Breast epithelium (tissue), 4 donors: ENCODE measurements around the gene CD2BP2. TPM values are rescaled to one million over a fixed set of nuclear protein-coding genes. Genes with fewer than 3 reads are reported as not detected.

Experiments used
- DNase-seq, 2 donors: peaks; one replicate each; pipeline ENCODE4 v3.0.0-alpha.2; 2019; ENCODE audit warnings: low spot score in 2 of 2
- H3K27ac ChIP-seq, 2 donors: fragments of 200-600 bp; sonication (generic) in 1 of 2; one replicate each; pipeline ENCODE4 v1.5.1; 2016 to 2019; ENCODE audit warnings: mild to moderate bottlenecking in 1 of 2
- H3K27me3 ChIP-seq, 2 donors: fragments of 200-600 bp; sonication (generic) in 1 of 2; one replicate each; pipeline versions ENCODE4 v1.5.1 to v1.6.0; 2017 to 2019; ENCODE audit warnings: control low read depth in 1 of 2, mild to moderate bottlenecking in 1 of 2
- H3K36me3 ChIP-seq: fragments of 200-600 bp; one replicate; pipeline ENCODE4 v1.5.1; 2019
- H3K4me1 ChIP-seq, 2 donors: fragments of 200-600 bp; sonication (generic); one replicate each; pipeline ENCODE4 v1.5.1; 2016 to 2019; ENCODE audit warnings: control low read depth in 1 of 2
- H3K4me3 ChIP-seq, 3 donors: fragments of 200-600 bp; sonication (generic); 1 replicate in 2 of 3; 2 replicates in 1 of 3; pipeline ENCODE4 v1.5.1; 2016 to 2019; ENCODE audit warnings: mild to moderate bottlenecking in 3 of 3, moderate library complexity in 2 of 3
- H3K9me3 ChIP-seq, 2 donors: fragments of 200-600 bp; sonication (generic) in 1 of 2; one replicate each; pipeline ENCODE4 v1.5.1; 2016 to 2019; ENCODE audit warnings: control low read depth in 1 of 2
- POLR2A ChIP-seq: fragments of 450-650 bp; IDR thresholded peaks from one replicate; pipeline ENCODE4 v1.6.1; 2016; ENCODE audit warnings: antibody characterized with exemption, mild to moderate bottlenecking, moderate library complexity
- POLR2AphosphoS5 ChIP-seq, 3 donors: sonication (generic); formaldehyde crosslinking; IDR thresholded peaks; one replicate each; pipeline ENCODE4 v1.6.1; 2017; ENCODE audit warnings: antibody characterized with exemption in 3 of 3
- intact Hi-C: fragments of 100-400 bp; cut with DNase I; formaldehyde crosslinking; loops from one replicate; pipeline ENCODE4 v1.15.1; 2023; ENCODE audit warnings: low total_unique reads
- total RNA-seq, 3 donors: library from RNA; depleted of rRNA; stranded (reverse); fragments of >200 nt; gene quantifications; one replicate each; pipeline ENCODE4 v1.1.0, GENCODE V29; 2016
- TF ChIP-seq, protein P1 (sequence below), 3 donors: fragments of 450-650 bp; IDR thresholded peaks; one replicate each; pipeline ENCODE4 v1.5.1; 2016 to 2017; ENCODE audit warnings: antibody characterized with exemption in 3 of 3, mild to moderate bottlenecking in 3 of 3, moderate library complexity in 3 of 3

The CD2BP2 gene
- total RNA-seq, 3 donors from 2014 or later, result 26.2 to 47.2 (median 38.3) TPM

- peaks cover 4% of the 10 kb centered on the region for H3K36me3 ChIP-seq
- intact Hi-C loops, result no loop called here
- H3K4me3 ChIP-seq, result no peak overlapping the region
- no peaks in the 10 kb centered on the region for H3K9me3 ChIP-seq
- TF ChIP-seq POLR2AphosphoS5 (IDR thresholded peaks at IDR 0.05) (no peak), POLR2A (no peak)
- TF ChIP-seq, protein P1, sequence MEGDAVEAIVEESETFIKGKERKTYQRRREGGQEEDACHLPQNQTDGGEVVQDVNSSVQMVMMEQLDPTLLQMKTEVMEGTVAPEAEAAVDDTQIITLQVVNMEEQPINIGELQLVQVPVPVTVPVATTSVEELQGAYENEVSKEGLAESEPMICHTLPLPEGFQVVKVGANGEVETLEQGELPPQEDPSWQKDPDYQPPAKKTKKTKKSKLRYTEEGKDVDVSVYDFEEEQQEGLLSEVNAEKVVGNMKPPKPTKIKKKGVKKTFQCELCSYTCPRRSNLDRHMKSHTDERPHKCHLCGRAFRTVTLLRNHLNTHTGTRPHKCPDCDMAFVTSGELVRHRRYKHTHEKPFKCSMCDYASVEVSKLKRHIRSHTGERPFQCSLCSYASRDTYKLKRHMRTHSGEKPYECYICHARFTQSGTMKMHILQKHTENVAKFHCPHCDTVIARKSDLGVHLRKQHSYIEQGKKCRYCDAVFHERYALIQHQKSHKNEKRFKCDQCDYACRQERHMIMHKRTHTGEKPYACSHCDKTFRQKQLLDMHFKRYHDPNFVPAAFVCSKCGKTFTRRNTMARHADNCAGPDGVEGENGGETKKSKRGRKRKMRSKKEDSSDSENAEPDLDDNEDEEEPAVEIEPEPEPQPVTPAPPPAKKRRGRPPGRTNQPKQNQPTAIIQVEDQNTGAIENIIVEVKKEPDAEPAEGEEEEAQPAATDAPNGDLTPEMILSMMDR (IDR thresholded peaks at IDR 0.05), result no peak
- no peak overlapping the region for H3K27ac ChIP-seq
- DNase-seq, result no peak
- H3K4me1 ChIP-seq, result peaks cover 0 to 10% of the 10 kb centered on the region in 2 donors
- no peaks in the 10 kb centered on the region for H3K27me3 ChIP-seq
Measured at GRCh38 chr16:30358990-30359870, 4.1 kb upstream of the CD2BP2 start.

DNA sequence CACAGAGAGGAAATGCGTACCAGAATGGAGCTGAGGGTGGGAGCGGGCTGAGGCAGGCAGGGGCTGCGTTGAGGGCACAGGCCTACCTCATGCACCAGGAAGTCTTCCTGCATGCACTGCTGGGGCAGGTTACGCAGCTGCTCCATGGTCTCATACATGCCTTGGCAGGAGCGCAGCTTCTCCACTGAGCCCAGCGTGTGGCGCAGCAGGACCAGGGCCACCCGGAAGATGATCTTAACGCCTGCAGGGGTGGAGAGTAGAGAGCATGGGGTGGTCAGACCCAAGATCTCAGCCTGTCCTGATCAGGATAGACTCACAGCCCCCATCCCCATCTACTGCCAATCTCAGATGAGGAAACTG, 3.4 kb upstream of the CD2BP2 start:
- Histone ChIP-seq H3K4me1 (peaks cover 5 to 10% of the 10 kb centered on the region in 2 donors), H3K27me3 (no peaks in the 10 kb centered on the region), H3K9me3 (no peaks in the 10 kb centered on the region), H3K4me3 (no peak overlapping the region), H3K36me3 (peaks cover 4% of the 10 kb centered on the region), H3K27ac (no peak overlapping the region)
- intact Hi-C loops, result no loop called here
- TF ChIP-seq, protein P1 (IDR thresholded peaks at IDR 0.05), result no peak
- TF ChIP-seq POLR2AphosphoS5 (IDR thresholded peaks at IDR 0.05), result no peak
- TF ChIP-seq POLR2A, result no peak
- no peak for DNase-seq

- Histone ChIP-seq H3K27ac (peak overlapping the region; percentile 98), H3K4me3 (no peak overlapping the region), H3K27me3 (no peaks in the 10 kb centered on the region), H3K36me3 (peaks cover 4% of the 10 kb centered on the region), H3K4me1 (peaks cover 5 to 15% of the 10 kb centered on the region in 2 donors), H3K9me3 (no peaks in the 10 kb centered on the region)
- intact Hi-C loops, result no loop called here
- DNase-seq, result no peak
- no peak for TF ChIP-seq POLR2A
- TF ChIP-seq, protein P1 (IDR thresholded peaks at IDR 0.05), result no peak
- TF ChIP-seq POLR2AphosphoS5 (IDR thresholded peaks at IDR 0.05), result no peak
Measured at GRCh38 chr16:30357715-30358576, 2.8 kb upstream of the CD2BP2 start.

GRCh38 chr16:30357085-30357714, 2.1 kb upstream of the CD2BP2 start:
- Histone ChIP-seq H3K27ac (peak overlapping the region; percentile 98), H3K36me3 (peaks cover 4% of the 10 kb centered on the region), H3K9me3 (no peaks in the 10 kb centered on the region), H3K4me3 (no peak overlapping the region), H3K27me3 (no peaks in the 10 kb centered on the region), H3K4me1 (peaks cover 5 to 22% of the 10 kb centered on the region in 2 donors)
- TF ChIP-seq, protein P1 (IDR thresholded peaks at IDR 0.05), result no peak
- DNase-seq, result no peak
- intact Hi-C loops, result no loop called here
